Measurements from ENCODE around the gene B4GALT2. TPM values are rescaled to one million over a fixed set of nuclear protein-coding genes. Genes with fewer than 3 reads are reported as not detected.

Gene B4GALT2
- total RNA-seq, 1 experiment from 2014 or later: 76.8 TPM

DNA sequence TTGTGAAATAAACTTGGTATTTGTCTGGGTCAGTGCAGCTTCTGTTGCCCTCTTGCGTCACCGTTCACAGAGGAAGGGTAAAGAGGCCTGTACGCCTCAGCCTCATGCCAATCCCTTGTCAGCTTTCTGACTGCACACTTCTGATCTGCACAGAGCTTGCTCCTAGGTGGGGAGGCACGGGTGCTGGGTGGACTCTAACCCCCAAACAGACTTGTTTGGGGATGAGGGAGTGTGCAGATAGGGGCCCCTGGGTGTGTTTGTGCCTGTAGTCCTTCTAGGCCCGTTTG, 803 bp upstream of the B4GALT2 start:
- intact Hi-C loops (cut with micrococcal nuclease): no loop called here
- TF ChIP-seq, protein P1, sequence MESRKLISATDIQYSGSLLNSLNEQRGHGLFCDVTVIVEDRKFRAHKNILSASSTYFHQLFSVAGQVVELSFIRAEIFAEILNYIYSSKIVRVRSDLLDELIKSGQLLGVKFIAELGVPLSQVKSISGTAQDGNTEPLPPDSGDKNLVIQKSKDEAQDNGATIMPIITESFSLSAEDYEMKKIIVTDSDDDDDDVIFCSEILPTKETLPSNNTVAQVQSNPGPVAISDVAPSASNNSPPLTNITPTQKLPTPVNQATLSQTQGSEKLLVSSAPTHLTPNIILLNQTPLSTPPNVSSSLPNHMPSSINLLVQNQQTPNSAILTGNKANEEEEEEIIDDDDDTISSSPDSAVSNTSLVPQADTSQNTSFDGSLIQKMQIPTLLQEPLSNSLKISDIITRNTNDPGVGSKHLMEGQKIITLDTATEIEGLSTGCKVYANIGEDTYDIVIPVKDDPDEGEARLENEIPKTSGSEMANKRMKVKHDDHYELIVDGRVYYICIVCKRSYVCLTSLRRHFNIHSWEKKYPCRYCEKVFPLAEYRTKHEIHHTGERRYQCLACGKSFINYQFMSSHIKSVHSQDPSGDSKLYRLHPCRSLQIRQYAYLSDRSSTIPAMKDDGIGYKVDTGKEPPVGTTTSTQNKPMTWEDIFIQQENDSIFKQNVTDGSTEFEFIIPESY (IDR thresholded peaks at IDR 0.05; ENCODE audit: extremely low read depth, insufficient replicate concordance, low read length): no peak
- TF ChIP-seq, protein P2, sequence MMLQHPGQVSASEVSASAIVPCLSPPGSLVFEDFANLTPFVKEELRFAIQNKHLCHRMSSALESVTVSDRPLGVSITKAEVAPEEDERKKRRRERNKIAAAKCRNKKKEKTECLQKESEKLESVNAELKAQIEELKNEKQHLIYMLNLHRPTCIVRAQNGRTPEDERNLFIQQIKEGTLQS (IDR thresholded peaks at IDR 0.05): no peak
- TF ChIP-seq, protein P3, sequence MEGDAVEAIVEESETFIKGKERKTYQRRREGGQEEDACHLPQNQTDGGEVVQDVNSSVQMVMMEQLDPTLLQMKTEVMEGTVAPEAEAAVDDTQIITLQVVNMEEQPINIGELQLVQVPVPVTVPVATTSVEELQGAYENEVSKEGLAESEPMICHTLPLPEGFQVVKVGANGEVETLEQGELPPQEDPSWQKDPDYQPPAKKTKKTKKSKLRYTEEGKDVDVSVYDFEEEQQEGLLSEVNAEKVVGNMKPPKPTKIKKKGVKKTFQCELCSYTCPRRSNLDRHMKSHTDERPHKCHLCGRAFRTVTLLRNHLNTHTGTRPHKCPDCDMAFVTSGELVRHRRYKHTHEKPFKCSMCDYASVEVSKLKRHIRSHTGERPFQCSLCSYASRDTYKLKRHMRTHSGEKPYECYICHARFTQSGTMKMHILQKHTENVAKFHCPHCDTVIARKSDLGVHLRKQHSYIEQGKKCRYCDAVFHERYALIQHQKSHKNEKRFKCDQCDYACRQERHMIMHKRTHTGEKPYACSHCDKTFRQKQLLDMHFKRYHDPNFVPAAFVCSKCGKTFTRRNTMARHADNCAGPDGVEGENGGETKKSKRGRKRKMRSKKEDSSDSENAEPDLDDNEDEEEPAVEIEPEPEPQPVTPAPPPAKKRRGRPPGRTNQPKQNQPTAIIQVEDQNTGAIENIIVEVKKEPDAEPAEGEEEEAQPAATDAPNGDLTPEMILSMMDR (IDR thresholded peaks at IDR 0.05 in 2 of 3, conservative IDR thresholded peaks at IDR 0.05 in 1 of 3; ENCODE audit: borderline replicate concordance in 1 of 3, insufficient read depth in 1 of 3, low read depth in 2 of 3, low read length in 2 of 3): no peak
- Histone ChIP-seq H3K9me3 (ENCODE audit: control insufficient read depth in 1 of 2, insufficient read depth in 1 of 2, low read depth in 1 of 2, low read length in 2 of 2) (no peaks in the 10 kb centered on the region), H3K27ac (ENCODE audit: low read depth, low read length) (peak overlapping the region; percentile 81), H2AFZ (ENCODE audit: low read depth, low read length, poor library complexity, severe bottlenecking) (no peak overlapping the region), H3K36me3 (ENCODE audit: control insufficient read depth in 1 of 2, insufficient read depth in 2 of 2, low read length in 2 of 2) (peaks cover 7 to 38% of the 10 kb centered on the region in 2 experiments; a peak in 3 of 4 replicates), H3K27me3 (ENCODE audit: insufficient read depth, low read length) (no peaks in the 10 kb centered on the region), H3K9ac (ENCODE audit: low read length) (peak overlapping the region; percentile 77), H3K4me1 (ENCODE audit: control insufficient read depth in 1 of 2, insufficient read depth in 2 of 2, low read length in 2 of 2) (peaks cover 21 to 58% of the 10 kb centered on the region in 2 experiments), H3K4me3 (replicated peaks in 1 of 2; ENCODE audit: low read depth in 1 of 2, low read length in 2 of 2) (peak overlapping the region; percentile 71 to 73), H3K9me2 (ENCODE audit: insufficient read depth) (no peaks in the 10 kb centered on the region), H4K20me1 (ENCODE audit: insufficient read depth) (no peaks in the 10 kb centered on the region), H3K79me2 (ENCODE audit: insufficient read depth, low read length) (peaks cover 79% of the 10 kb centered on the region), H3K4me2 (ENCODE audit: low read length) (peak overlapping the region; percentile 87)
- CTCF ChIA-PET: interaction anchor here (1.3 kb wide), 1 partner anchor 70 kb away, joined by 3 read pairs; no protein-coding TSS in a partner anchor
- POLR2A ChIA-PET: interaction anchor here (0.6 kb wide), 1 partner anchor 331 kb away, joined by 3 read pairs; no protein-coding TSS in a partner anchor
- DNase-seq (ENCODE audit: low read depth, low spot score) (no peak), ATAC-seq (no peak)
- no TSS peak for BruUV-seq (replicated peaks)
- RAD21 ChIA-PET (ENCODE audit: low non-redundant PET in 1 of 2, low total read pairs in 2 of 2, uncharacterized antibody in 2 of 2, unreplicated experiment in 2 of 2): no interaction called here

DNA sequence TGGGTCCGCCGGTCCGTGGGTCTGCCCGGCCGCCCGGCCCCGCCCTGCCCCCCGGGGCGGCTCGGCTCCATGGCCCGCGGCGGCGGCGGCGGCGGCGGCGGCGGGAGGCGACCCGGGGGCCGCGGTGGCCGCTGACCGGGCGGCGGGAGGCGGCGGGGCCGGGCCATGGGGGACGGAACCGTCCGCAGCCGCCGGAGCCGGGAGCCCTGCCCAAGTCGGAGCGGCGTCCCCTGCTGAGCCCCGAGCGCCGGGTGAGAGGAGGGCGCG, 184 bp downstream of the B4GALT2 start:
- H3K4me1 ChIP-seq (ENCODE audit: control insufficient read depth in 1 of 2, insufficient read depth in 2 of 2, low read length in 2 of 2): peaks cover 14 to 48% of the 10 kb centered on the region in 2 experiments; a peak in 3 of 4 replicates
- peak overlapping the region; percentile 81 for H3K27ac ChIP-seq (ENCODE audit: low read depth, low read length)
- peak; percentile 2 for ATAC-seq
- CTCF ChIA-PET: interaction anchor here (1.6 kb wide), 1 partner anchor 216 kb away, joined by 3 read pairs; no protein-coding TSS in a partner anchor
- H3K27me3 ChIP-seq (ENCODE audit: insufficient read depth, low read length): no peaks in the 10 kb centered on the region
- H3K4me3 ChIP-seq (replicated peaks in 1 of 2; ENCODE audit: low read depth in 1 of 2, low read length in 2 of 2): peak overlapping the region; percentile 71 to 81
- H4K20me1 ChIP-seq (ENCODE audit: insufficient read depth): no peaks in the 10 kb centered on the region
- H3K4me2 ChIP-seq (ENCODE audit: low read length): peak overlapping the region; percentile 87
- RAD21 ChIA-PET (ENCODE audit: low non-redundant PET in 1 of 2, low total read pairs in 2 of 2, uncharacterized antibody in 2 of 2, unreplicated experiment in 2 of 2): no interaction called here
- POLR2A ChIA-PET: no interaction called here
- DNase-seq (ENCODE audit: low read depth, low spot score): no peak
- H3K9me3 ChIP-seq (ENCODE audit: control insufficient read depth in 1 of 2, insufficient read depth in 1 of 2, low read depth in 1 of 2, low read length in 2 of 2): no peaks in the 10 kb centered on the region
- H3K79me2 ChIP-seq (ENCODE audit: insufficient read depth, low read length): peaks cover 80% of the 10 kb centered on the region
- peaks cover 6 to 38% of the 10 kb centered on the region in 2 experiments; a peak in 3 of 4 replicates for H3K36me3 ChIP-seq (ENCODE audit: control insufficient read depth in 1 of 2, insufficient read depth in 2 of 2, low read length in 2 of 2)
- no TSS peak for BruUV-seq (replicated peaks)
- H3K9ac ChIP-seq (ENCODE audit: low read length): peak overlapping the region; percentile 85
- H3K9me2 ChIP-seq (ENCODE audit: insufficient read depth): no peaks in the 10 kb centered on the region
- intact Hi-C loops (cut with micrococcal nuclease): no loop called here
- no peak overlapping the region for H2AFZ ChIP-seq (ENCODE audit: low read depth, low read length, poor library complexity, severe bottlenecking)
- TF ChIP-seq SP1 (IDR thresholded peaks at IDR 0.05; ENCODE audit: low read depth): no peak
- TF ChIP-seq TCF7L2 (IDR thresholded peaks at IDR 0.05; ENCODE audit: borderline replicate concordance, extremely low read depth, insufficient read depth, insufficient read length): no peak
- TF ChIP-seq CBX3 (IDR thresholded peaks at IDR 0.05; ENCODE audit: low read depth): no peak
- no peak for TF ChIP-seq ELF1 (IDR thresholded peaks at IDR 0.05; ENCODE audit: borderline replicate concordance, low read depth)
- TF ChIP-seq YY1 (IDR thresholded peaks at IDR 0.05; ENCODE audit: extremely low read depth, insufficient replicate concordance, low read depth, low read length): no peak
- no peak for TF ChIP-seq CEBPB (IDR thresholded peaks at IDR 0.05; ENCODE audit: low read depth)
- no peak for TF ChIP-seq SRF (IDR thresholded peaks at IDR 0.05; ENCODE audit: low read depth)
- TF ChIP-seq ZNF274 (IDR thresholded peaks at IDR 0.05; ENCODE audit: low read depth, low read length): no peak
- no peak for TF ChIP-seq EGR1 (IDR thresholded peaks at IDR 0.05; ENCODE audit: low read depth)
- TF ChIP-seq EZH2 (IDR thresholded peaks at IDR 0.05): no peak
- no peak for TF ChIP-seq RAD21 (IDR thresholded peaks at IDR 0.05; ENCODE audit: low read depth)
- TF ChIP-seq, protein P2 (IDR thresholded peaks at IDR 0.05): no peak
- no peak for TF ChIP-seq FOSL1 (IDR thresholded peaks at IDR 0.05; ENCODE audit: low read depth)

All from HCT116 (cell line).